ENCODE measurements around the gene WDSUB1.
A peak's percentile ranks its signal among the peaks of the same experiment; 100 is the strongest.

WDSUB1 gene

GRCh38 chr2:159285929-159286708 lies at the start of gene WDSUB1:
TSS of gene WDSUB1 (minus strand) at chr2:159286703. CDS start at chr2:159283069, 3,634 bp downstream.
- peak within 1 kb of the TSS; percentile 78 for H3K4me3 ChIP-seq (ENCODE audit: low read depth, low read length)

- H3K4me3 ChIP-seq (ENCODE audit: low read depth, low read length), result no peak overlapping the region
Observed at GRCh38 chr2:159326569-159327255, 40.2 kb upstream of the WDSUB1 start.

GRCh38 chr2:159322419-159322818 lies 35.9 kb upstream of the WDSUB1 start:
- no peak overlapping the region for H3K4me3 ChIP-seq (ENCODE audit: low read depth, low read length)

GRCh38 chr2:159317392-159318088 lies 31.0 kb upstream of the WDSUB1 start:
- no peak overlapping the region for H3K4me3 ChIP-seq (ENCODE audit: low read depth, low read length)

GRCh38 chr2:159307942-159308341 lies 21.4 kb upstream of the WDSUB1 start:
- no peak overlapping the region for H3K4me3 ChIP-seq (ENCODE audit: low read depth, low read length)

- no peak overlapping the region for H3K4me3 ChIP-seq (ENCODE audit: low read depth, low read length)
Observed at GRCh38 chr2:159300586-159300985, 14.1 kb upstream of the WDSUB1 start.

- H3K4me3 ChIP-seq (ENCODE audit: low read depth, low read length), result no peak overlapping the region
Observed at GRCh38 chr2:159298967-159299366, 12.5 kb upstream of the WDSUB1 start.

- no peak overlapping the region for H3K4me3 ChIP-seq (ENCODE audit: low read depth, low read length)
Observed at GRCh38 chr2:159297042-159297707, 10.7 kb upstream of the WDSUB1 start.

GRCh38 chr2:159292157-159292556 lies 5.7 kb upstream of the WDSUB1 start:
- H3K4me3 ChIP-seq (ENCODE audit: low read depth, low read length), result no peak overlapping the region

GRCh38 chr2:159290289-159290907 lies 3.9 kb upstream of the WDSUB1 start:
- no peak overlapping the region for H3K4me3 ChIP-seq (ENCODE audit: low read depth, low read length)

GRCh38 chr2:159287733-159288132 lies 1.2 kb upstream of the WDSUB1 start:
- H3K4me3 ChIP-seq (ENCODE audit: low read depth, low read length), result no peak overlapping the region

GRCh38 chr2:159286709-159287441 lies 372 bp upstream of the WDSUB1 start:
- H3K4me3 ChIP-seq (ENCODE audit: low read depth, low read length), result peak overlapping the region; percentile 78

- no peak overlapping the region for H3K4me3 ChIP-seq (ENCODE audit: low read depth, low read length)
Observed at GRCh38 chr2:159285433-159285832, 1.1 kb downstream of the WDSUB1 start.

- no peak overlapping the region for H3K4me3 ChIP-seq (ENCODE audit: low read depth, low read length)
Observed at GRCh38 chr2:159283529-159283928, 3.0 kb downstream of the WDSUB1 start.

- H3K4me3 ChIP-seq (ENCODE audit: low read depth, low read length), result no peak overlapping the region
Observed at GRCh38 chr2:159281002-159281401, 5.5 kb downstream of the WDSUB1 start.

GRCh38 chr2:159279700-159280099 lies 6.8 kb downstream of the WDSUB1 start:
- H3K4me3 ChIP-seq (ENCODE audit: low read depth, low read length), result no peak overlapping the region

GRCh38 chr2:159275111-159275510 lies 11.4 kb downstream of the WDSUB1 start:
- H3K4me3 ChIP-seq (ENCODE audit: low read depth, low read length), result no peak overlapping the region

GRCh38 chr2:159272156-159272555 lies 14.3 kb downstream of the WDSUB1 start:
- H3K4me3 ChIP-seq (ENCODE audit: low read depth, low read length), result no peak overlapping the region

- no peak overlapping the region for H3K4me3 ChIP-seq (ENCODE audit: low read depth, low read length)
Observed at GRCh38 chr2:159270744-159271379, 15.6 kb downstream of the WDSUB1 start.

GRCh38 chr2:159267921-159268320 lies 18.6 kb downstream of the WDSUB1 start:
- H3K4me3 ChIP-seq (ENCODE audit: low read depth, low read length), result no peak overlapping the region

Data from iPS-11a (cell line).